ENCODE measurements around the gene NRXN3.

NRXN3 gene

GRCh38 chr14:78346747-78347146, 176.6 kb downstream of the NRXN3 start:
- in situ Hi-C loops (cut with HindIII; ENCODE audit: low pct_ligation_motif_present, low pct_unique_long_range_greater_than_20kb, low sequenced_read_pairs): no loop called here
- no peak for DNase-seq

GRCh38 chr14:78355109-78355508, 184.9 kb downstream of the NRXN3 start:
- in situ Hi-C loops (cut with HindIII; ENCODE audit: low pct_ligation_motif_present, low pct_unique_long_range_greater_than_20kb, low sequenced_read_pairs): no loop called here
- no peak for DNase-seq

GRCh38 chr14:78356391-78356790, 186.2 kb downstream of the NRXN3 start:
- no peak for DNase-seq

GRCh38 chr14:78358591-78358990, 188.4 kb downstream of the NRXN3 start:
- in situ Hi-C loops (cut with HindIII; ENCODE audit: low pct_ligation_motif_present, low pct_unique_long_range_greater_than_20kb, low sequenced_read_pairs): no loop called here
- DNase-seq: no peak

More at GRCh38 chr14:78356391-78356790, 186.2 kb downstream of the NRXN3 start:
- in situ Hi-C loops (cut with HindIII; ENCODE audit: low pct_ligation_motif_present, low pct_unique_long_range_greater_than_20kb, low sequenced_read_pairs): no loop called here

DNA sequence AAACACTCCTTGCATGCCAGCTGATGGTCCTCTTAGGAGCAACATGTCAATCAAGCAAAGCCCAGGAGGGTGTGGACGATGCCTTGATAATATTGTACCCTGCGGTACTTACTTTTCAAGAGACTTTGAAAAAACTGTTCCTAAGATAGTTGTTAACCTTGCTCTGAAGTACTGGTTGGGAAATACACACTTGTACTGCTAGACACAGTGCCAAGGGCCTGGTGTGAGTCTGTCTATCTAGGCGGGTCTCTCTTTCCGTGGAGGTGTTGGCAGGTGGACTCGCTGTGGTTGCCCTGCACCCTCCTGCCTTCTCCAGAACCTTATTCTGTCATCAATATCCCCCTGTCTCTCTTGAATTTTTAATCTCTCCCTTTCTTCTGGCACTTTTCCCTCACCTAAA, 189.4 kb downstream of the NRXN3 start:
- in situ Hi-C loops (cut with HindIII; ENCODE audit: low pct_ligation_motif_present, low pct_unique_long_range_greater_than_20kb, low sequenced_read_pairs): no loop called here
- no peak for DNase-seq

GRCh38 chr14:78363008-78363407, 192.8 kb downstream of the NRXN3 start:
- DNase-seq: no peak
- in situ Hi-C loops (cut with HindIII; ENCODE audit: low pct_ligation_motif_present, low pct_unique_long_range_greater_than_20kb, low sequenced_read_pairs): no loop called here

DNA sequence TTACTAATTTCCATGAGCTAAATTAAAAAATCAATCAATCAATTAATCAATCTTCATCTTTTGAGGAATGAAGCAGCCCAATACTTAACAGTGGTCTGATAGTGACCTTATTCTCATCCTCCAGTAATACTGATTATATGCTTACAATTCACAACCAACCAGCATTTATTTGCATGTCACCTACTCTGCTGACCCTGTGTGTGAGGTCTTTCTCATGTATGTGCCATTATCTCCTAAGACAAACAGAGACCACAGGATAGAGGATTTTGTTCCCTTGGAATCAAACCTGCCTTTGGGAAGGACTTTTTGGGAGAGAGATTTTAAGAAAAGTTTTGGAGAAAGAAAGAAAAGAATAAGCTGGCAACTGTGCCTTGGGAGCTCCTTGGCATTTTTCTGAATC, 197.2 kb downstream of the NRXN3 start:
- no peak for DNase-seq
- in situ Hi-C loops (cut with HindIII; ENCODE audit: low pct_ligation_motif_present, low pct_unique_long_range_greater_than_20kb, low sequenced_read_pairs): no loop called here

GRCh38 chr14:78383060-78383459, 212.9 kb downstream of the NRXN3 start:
- DNase-seq: no peak
- in situ Hi-C loops (cut with HindIII; ENCODE audit: low pct_ligation_motif_present, low pct_unique_long_range_greater_than_20kb, low sequenced_read_pairs): no loop called here

DNA sequence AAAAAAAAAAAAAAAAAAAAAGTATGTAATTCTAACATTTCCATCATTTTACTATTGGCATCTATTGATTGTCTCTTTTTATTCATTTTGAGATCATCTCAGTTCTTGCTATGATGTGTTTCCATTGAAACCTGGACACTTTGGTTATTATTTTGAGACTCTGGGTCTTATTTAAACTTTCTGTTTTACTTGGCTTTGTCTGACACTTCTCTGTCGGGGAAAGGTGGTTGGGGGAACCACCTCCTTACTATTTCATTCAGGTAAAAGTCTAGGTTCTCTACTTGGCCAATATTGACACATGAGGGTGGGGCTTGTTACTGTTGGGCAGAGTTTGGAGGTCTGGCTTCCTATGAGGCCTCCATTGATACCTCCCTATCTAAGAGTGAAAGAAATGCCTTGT, 228.0 kb downstream of the NRXN3 start:
- no peak for DNase-seq
- in situ Hi-C loops (cut with HindIII; ENCODE audit: low pct_ligation_motif_present, low pct_unique_long_range_greater_than_20kb, low sequenced_read_pairs): no loop called here

- DNase-seq: peak; percentile 43
- in situ Hi-C loops (cut with HindIII; ENCODE audit: low pct_ligation_motif_present, low pct_unique_long_range_greater_than_20kb, low sequenced_read_pairs): no loop called here
Observed at GRCh38 chr14:78399316-78399889, 229.2 kb downstream of the NRXN3 start.

DNA sequence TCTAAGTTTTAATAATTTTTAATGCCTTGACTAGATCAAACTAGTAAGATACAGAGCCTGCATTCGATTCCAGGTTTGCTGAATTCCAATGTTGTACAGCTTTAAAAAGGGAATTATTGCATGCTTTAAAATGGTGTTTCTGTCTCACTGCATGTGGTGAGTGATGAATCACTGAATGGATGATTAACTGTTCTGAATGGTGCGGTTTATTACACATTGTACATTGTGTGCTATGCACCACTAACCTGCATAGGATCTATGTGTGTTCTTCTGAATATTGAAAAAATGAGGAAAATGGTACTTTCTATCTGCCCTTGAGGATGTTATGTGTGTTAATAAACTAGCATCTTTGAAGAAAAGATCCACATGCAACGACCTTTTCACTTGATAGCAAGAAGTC, 231.7 kb downstream of the NRXN3 start:
- peak; percentile 78 for DNase-seq
- in situ Hi-C loops (cut with HindIII; ENCODE audit: low pct_ligation_motif_present, low pct_unique_long_range_greater_than_20kb, low sequenced_read_pairs): no loop called here

GRCh38 chr14:78403278-78403815, 233.2 kb downstream of the NRXN3 start:
- in situ Hi-C loops (cut with HindIII; ENCODE audit: low pct_ligation_motif_present, low pct_unique_long_range_greater_than_20kb, low sequenced_read_pairs): no loop called here
- DNase-seq: peak; percentile 80

DNA sequence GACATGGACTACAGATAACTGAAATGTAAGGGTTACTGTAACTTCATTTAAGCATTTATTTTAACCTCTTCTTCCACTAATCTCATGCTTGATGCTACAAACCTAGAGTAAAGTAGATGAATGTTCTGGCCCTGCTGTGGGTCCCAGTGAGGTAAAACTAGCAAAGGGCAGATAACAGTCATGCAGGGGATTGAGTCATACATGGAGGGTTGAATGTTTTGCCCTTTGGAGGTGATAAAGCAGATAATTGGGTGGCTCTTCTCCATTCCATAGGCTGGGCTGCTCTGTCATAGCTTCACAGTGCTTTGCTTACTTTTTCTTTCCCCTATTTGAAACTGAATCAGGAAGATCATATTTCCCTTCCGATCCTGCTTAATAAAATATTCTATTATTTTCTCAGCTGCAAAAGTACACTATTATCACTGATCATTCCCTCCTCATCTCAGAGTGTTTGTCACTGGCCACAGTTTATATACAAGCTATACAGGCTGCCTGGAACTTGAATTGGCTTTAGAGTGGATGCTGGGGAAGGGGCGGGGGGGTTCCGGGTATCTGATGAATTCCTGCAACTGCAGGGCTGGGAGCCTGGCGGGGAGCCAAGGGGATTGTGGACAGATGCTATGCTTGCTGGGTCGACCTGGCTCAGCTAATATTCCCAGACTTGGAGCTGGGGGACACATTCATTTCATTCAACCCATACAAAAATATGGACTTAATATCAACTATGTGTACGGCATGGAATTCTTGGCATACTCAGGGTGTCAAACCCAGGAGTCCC, 235.1 kb downstream of the NRXN3 start:
- DNase-seq: no peak
- in situ Hi-C loops (cut with HindIII; ENCODE audit: low pct_ligation_motif_present, low pct_unique_long_range_greater_than_20kb, low sequenced_read_pairs): no loop called here

DNA sequence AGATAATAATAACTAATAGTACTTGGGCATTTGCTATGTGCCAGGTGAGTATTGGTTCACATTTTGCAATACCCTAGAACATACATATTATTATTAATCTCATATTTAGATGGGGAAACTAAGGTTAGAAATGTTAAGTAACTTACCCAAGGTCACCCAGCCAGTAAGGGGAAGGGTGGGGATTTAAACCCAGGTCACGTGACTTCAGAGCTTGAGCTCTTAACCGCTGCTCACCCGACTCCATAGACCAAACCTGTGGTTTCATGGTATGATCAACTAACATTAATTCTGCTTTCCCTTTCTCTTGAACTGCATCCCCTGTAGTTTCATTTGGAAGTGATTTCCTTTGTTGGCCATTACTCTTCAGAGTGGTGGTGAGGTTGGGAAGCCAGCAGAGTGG, 242.3 kb downstream of the NRXN3 start:
- DNase-seq: no peak
- in situ Hi-C loops (cut with HindIII; ENCODE audit: low pct_ligation_motif_present, low pct_unique_long_range_greater_than_20kb, low sequenced_read_pairs): no loop called here

- DNase-seq: no peak
- in situ Hi-C loops (cut with HindIII; ENCODE audit: low pct_ligation_motif_present, low pct_unique_long_range_greater_than_20kb, low sequenced_read_pairs): no loop called here
Observed at GRCh38 chr14:78414172-78414571, 244.0 kb downstream of the NRXN3 start.

DNA sequence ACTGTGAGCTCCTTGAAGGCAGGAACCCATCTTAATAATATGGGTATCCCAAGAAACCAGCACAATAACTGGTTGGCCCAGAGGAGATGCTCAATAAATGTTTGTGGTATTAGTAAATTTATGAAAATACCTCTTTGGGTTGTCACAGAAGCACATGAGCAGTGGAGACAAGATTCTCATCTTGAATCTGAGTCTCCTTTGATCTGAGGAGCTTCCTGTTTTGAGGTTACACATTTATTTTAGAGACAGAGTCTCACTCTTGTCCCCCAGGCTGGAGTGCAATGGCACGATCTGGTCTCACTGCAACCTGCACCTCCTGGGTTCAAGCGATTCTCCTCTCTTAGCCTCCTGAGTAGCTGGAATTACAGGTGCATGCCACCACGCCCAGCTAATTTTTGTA, 247.4 kb downstream of the NRXN3 start:
- no peak for DNase-seq
- in situ Hi-C loops (cut with HindIII; ENCODE audit: low pct_ligation_motif_present, low pct_unique_long_range_greater_than_20kb, low sequenced_read_pairs): no loop called here

- DNase-seq: no peak
- in situ Hi-C loops (cut with HindIII; ENCODE audit: low pct_ligation_motif_present, low pct_unique_long_range_greater_than_20kb, low sequenced_read_pairs): no loop called here
Observed at GRCh38 chr14:78424311-78424710, 254.1 kb downstream of the NRXN3 start.

GRCh38 chr14:78425330-78425729, 255.2 kb downstream of the NRXN3 start:
- no peak for DNase-seq

GRCh38 chr14:78425782-78426181, 255.6 kb downstream of the NRXN3 start:
- DNase-seq: no peak
- in situ Hi-C loops (cut with HindIII; ENCODE audit: low pct_ligation_motif_present, low pct_unique_long_range_greater_than_20kb, low sequenced_read_pairs): no loop called here

More at GRCh38 chr14:78425330-78425729, 255.2 kb downstream of the NRXN3 start:
- in situ Hi-C loops (cut with HindIII; ENCODE audit: low pct_ligation_motif_present, low pct_unique_long_range_greater_than_20kb, low sequenced_read_pairs): no loop called here

DNA sequence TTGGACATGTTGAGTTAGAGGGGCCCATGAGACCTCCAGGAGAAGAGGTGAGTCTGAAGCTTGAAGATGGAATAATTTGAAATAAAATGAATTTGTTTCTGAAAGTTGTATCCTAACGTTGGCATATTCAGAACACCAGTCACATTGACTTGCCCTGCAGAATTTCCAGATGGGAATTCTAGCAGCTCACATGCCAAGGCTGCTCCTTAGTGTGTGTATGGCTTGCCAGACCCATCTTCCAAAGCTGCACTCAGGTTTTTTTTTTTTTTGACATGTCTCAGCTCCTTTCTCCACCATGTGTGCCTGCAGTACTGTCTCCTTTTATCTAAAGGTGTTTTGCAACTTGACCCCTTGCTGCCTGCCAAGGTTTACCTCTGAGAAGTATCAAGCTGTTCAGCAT, 261.9 kb downstream of the NRXN3 start:
- in situ Hi-C loops (cut with HindIII; ENCODE audit: low pct_ligation_motif_present, low pct_unique_long_range_greater_than_20kb, low sequenced_read_pairs): no loop called here
- DNase-seq: no peak

Measured in ACHN (cell line).